Fibroblast of lung (primary cell): Measurements from ENCODE around the gene SH3BP4. TPM values are rescaled to one million over a fixed set of nuclear protein-coding genes. Genes with fewer than 3 reads are reported as not detected.

Experiments
- DNase-seq, 2 donors: peaks; one replicate each; pipeline versions ENCODE4 v3.0.0 to v3.0.0-alpha.2; 2010; ENCODE audit warnings: low read depth in 2 of 2
- H2AFZ ChIP-seq: 2 replicates; pipeline ENCODE4 v1.5.1; 2012; ENCODE audit warnings: low read length, control low read depth, inconsistent platforms
- H3K27ac ChIP-seq: 2 replicates; pipeline ENCODE4 v1.5.1; 2011; ENCODE audit warnings: low read length, control low read depth; ENCODE audit not compliant: insufficient read depth
- H3K27me3 ChIP-seq: 2 replicates; pipeline ENCODE4 v1.5.1; 2011; ENCODE audit warnings: mild to moderate bottlenecking, low read length; ENCODE audit not compliant: control insufficient read depth, insufficient read depth
- H3K36me3 ChIP-seq: 2 replicates; pipeline ENCODE4 v1.5.1; 2011; ENCODE audit warnings: low read length; ENCODE audit not compliant: control insufficient read depth, insufficient read depth
- H3K4me1 ChIP-seq: 2 replicates; pipeline ENCODE4 v1.5.1; 2011; ENCODE audit warnings: low read length; ENCODE audit not compliant: control insufficient read depth, insufficient read depth; ENCODE audit errors: extremely low read depth
- H3K4me2 ChIP-seq: 2 replicates; pipeline ENCODE4 v1.5.1; 2011; ENCODE audit warnings: low read length, control low read depth; ENCODE audit not compliant: insufficient read depth; ENCODE audit errors: extremely low read depth
- H3K4me3 ChIP-seq, 4 experiments: fragments of 200-600 bp in 1 of 4; sonication (generic) in 1 of 4; replicated peaks in 1 of 4; 2 replicates each; pipeline ENCODE4 v1.5.1; 2011 to 2016; ENCODE audit warnings: low read length in 4 of 4, low read depth in 3 of 4, mild to moderate bottlenecking in 3 of 4, control low read depth in 2 of 4, inconsistent platforms in 1 of 4, mixed read lengths in 1 of 4; ENCODE audit not compliant: insufficient read depth in 1 of 4; ENCODE audit errors: control extremely low read depth in 1 of 4
- H3K79me2 ChIP-seq: 2 replicates; pipeline ENCODE4 v1.5.1; 2012; ENCODE audit warnings: mild to moderate bottlenecking, low read length, inconsistent platforms; ENCODE audit not compliant: control insufficient read depth, insufficient read depth
- H3K9ac ChIP-seq: 2 replicates; pipeline ENCODE4 v1.5.1; 2011; ENCODE audit warnings: mild to moderate bottlenecking, low read length, control low read depth; ENCODE audit not compliant: insufficient read depth
- H3K9me3 ChIP-seq: 2 replicates; pipeline ENCODE4 v1.5.1; 2012; ENCODE audit warnings: low read depth, low read length; ENCODE audit not compliant: control insufficient read depth, insufficient read depth
- H4K20me1 ChIP-seq: 2 replicates; pipeline ENCODE4 v1.5.1; 2011; ENCODE audit warnings: low read length; ENCODE audit not compliant: control insufficient read depth, insufficient read depth; ENCODE audit errors: extremely low read depth
- EZH2 ChIP-seq: IDR thresholded peaks from 2 replicates; pipeline ENCODE4 v1.5.1; 2012; ENCODE audit warnings: low read length, control low read depth, mild to moderate bottlenecking; ENCODE audit errors: missing control alignments
- polyA plus RNA-seq, 2 donors: library from polyadenylated mRNA; depleted of rRNA in 1 of 2; stranded (reverse) in 1 of 2; unstranded in 1 of 2; fragments of >200 nt; gene quantifications; 2 replicates each; pipeline ENCODE4 v1.2.1, GENCODE V29; 2011 to 2012; ENCODE audit warnings: missing spikeins in 1 of 2
- total RNA-seq: library from RNA; depleted of rRNA; stranded (reverse); fragments of >200 nt; gene quantifications from 2 replicates; pipeline ENCODE4 v1.2.1, GENCODE V29; 2014
- TF ChIP-seq, protein P1 (sequence below), 2 donors: IDR thresholded peaks in 1 of 2; conservative IDR thresholded peaks in 1 of 2; 1 replicate in 1 of 2; 2 replicates in 1 of 2; pipeline ENCODE4 v1.5.1; 2011 to 2012; ENCODE audit warnings: low read length in 2 of 2, control low read depth in 1 of 2, inconsistent platforms in 1 of 2, low read depth in 1 of 2, mild to moderate bottlenecking in 1 of 2

The SH3BP4 gene
- total and polyA plus RNA-seq, 2 donors (not counting 1 experiment from before 2014, with no cell fraction given), result 74.8 to 86.6 TPM

DNA sequence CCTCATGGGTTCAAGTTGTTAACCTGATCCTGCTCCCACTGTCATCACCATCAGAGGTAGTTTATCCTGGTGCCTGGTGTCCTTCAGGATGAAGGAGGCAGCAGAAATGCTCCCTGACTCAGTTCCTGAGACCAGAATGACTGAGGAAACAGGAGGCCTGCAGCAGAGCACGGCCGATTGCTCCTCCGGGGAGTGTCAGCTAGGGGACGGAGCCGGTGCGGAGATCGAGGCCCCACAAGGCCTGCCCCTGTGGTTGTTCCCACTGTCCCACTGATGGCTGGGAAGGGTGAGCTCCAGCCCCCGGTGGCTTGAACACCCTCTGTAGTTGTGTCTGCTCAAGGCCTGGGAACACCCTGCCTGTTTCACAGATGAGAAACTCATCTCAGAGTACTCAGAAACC is 45.6 kb downstream of the SH3BP4 start:
- Histone ChIP-seq H3K79me2 (peaks cover 96% of the 10 kb centered on the region), H3K27ac (no peak overlapping the region), H3K36me3 (peaks cover 38% of the 10 kb centered on the region), H2AFZ (no peak overlapping the region), H3K9ac (no peak overlapping the region), H3K9me3 (no peaks in the 10 kb centered on the region), H3K4me1 (peaks cover 11% of the 10 kb centered on the region), H3K4me3 (no peak overlapping the region), H3K4me2 (no peak overlapping the region), H3K27me3 (no peaks in the 10 kb centered on the region), H4K20me1 (peaks cover 3% of the 10 kb centered on the region)
- DNase-seq, result no peak
- TF ChIP-seq EZH2, result no peak
- TF ChIP-seq, protein P1, sequence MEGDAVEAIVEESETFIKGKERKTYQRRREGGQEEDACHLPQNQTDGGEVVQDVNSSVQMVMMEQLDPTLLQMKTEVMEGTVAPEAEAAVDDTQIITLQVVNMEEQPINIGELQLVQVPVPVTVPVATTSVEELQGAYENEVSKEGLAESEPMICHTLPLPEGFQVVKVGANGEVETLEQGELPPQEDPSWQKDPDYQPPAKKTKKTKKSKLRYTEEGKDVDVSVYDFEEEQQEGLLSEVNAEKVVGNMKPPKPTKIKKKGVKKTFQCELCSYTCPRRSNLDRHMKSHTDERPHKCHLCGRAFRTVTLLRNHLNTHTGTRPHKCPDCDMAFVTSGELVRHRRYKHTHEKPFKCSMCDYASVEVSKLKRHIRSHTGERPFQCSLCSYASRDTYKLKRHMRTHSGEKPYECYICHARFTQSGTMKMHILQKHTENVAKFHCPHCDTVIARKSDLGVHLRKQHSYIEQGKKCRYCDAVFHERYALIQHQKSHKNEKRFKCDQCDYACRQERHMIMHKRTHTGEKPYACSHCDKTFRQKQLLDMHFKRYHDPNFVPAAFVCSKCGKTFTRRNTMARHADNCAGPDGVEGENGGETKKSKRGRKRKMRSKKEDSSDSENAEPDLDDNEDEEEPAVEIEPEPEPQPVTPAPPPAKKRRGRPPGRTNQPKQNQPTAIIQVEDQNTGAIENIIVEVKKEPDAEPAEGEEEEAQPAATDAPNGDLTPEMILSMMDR (conservative IDR thresholded peaks at IDR 0.05 in 1 of 2, IDR thresholded peaks at IDR 0.05 in 1 of 2; ENCODE audit: low read depth in 1 of 2, low read length in 2 of 2), result no peak

DNA sequence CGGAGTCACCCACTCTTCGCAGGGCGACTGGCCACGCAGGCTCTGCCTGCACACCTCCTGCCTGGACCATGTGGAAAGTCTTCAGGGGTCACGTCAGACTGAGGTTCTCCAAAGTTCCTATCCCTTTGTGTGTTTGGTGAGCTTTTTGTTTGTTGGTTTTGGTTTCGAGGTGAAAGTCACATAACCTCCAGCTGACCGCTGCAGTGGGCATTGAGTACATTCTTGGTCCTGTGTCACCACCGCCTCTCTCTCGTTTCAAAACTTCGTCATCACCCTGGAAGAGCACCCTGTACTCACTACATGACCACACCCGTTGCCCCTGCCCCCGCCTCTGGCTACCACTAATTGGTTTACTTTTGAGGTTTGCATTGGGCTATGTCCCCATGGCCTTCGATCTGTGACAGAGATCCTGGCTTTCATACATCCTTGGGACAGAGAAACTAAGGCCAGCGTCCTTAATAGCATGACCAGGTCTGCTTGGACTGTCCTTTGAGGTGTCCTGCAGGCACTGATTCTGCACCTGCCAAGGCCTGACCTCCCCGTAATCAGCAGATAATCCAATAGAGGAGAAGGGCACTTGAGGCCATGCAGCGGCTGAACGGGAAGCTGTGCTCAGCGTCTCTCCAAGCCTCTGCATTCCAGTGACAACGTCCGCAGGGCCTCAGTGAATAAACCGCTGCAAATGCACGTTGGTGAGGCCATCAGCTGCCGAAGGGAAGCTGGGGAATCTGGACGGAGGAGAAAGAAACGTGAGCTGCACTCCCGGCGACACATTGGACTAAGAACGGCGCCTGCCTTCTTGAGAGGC is 46.8 kb downstream of the SH3BP4 start:
- Histone ChIP-seq H4K20me1 (peaks cover 3% of the 10 kb centered on the region), H3K79me2 (peaks cover 96% of the 10 kb centered on the region), H3K27ac (no peak overlapping the region), H3K4me2 (no peak overlapping the region), H3K9me3 (no peaks in the 10 kb centered on the region), H3K36me3 (peaks cover 34% of the 10 kb centered on the region), H3K4me1 (peaks cover 11% of the 10 kb centered on the region), H3K27me3 (no peaks in the 10 kb centered on the region), H3K4me3 (no peak overlapping the region), H2AFZ (no peak overlapping the region), H3K9ac (no peak overlapping the region)
- peak; percentile 40 to 92 for DNase-seq
- TF ChIP-seq, protein P1 (conservative IDR thresholded peaks at IDR 0.05 in 1 of 2, IDR thresholded peaks at IDR 0.05 in 1 of 2; ENCODE audit: low read depth in 1 of 2, low read length in 2 of 2), result no peak
- no peak for TF ChIP-seq EZH2

DNA sequence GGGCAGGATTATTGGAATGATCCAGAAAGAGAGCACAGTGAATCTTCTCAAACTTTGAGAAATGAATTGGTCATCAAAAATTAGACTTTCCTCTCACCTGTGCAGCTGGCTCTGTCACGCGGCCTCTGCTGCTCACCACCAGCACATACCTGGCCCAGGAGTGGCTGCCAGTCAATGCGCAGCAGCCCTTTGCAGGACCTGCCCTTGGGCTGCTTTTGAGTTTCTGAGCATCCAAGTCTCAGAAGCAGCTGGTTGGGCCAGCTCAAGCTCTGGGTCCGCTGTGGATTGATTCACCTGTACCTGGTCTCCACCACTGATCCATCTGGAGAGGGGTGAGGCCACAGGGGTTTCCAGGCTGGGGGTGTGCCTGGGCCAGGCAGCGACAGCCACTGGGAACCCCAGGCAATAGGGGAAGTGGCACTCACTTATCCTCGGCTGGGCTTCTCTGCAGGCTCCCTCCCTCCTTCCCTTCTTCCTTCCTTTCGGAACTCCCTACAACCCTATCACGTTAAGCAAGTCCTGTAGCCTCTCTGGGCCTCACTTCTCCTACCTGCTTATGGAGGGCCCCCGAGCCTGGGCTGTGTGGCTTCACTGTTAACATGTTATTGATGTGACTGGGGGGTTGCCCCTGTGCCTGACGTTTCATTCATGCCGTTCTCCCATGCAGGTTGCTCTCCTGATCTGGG is 48.1 kb downstream of the SH3BP4 start:
- Histone ChIP-seq H3K4me2 (no peak overlapping the region), H4K20me1 (no peaks in the 10 kb centered on the region), H3K9ac (no peak overlapping the region), H3K79me2 (peaks cover 96% of the 10 kb centered on the region), H2AFZ (no peak overlapping the region), H3K36me3 (peaks cover 36% of the 10 kb centered on the region), H3K4me3 (no peak overlapping the region), H3K27me3 (no peaks in the 10 kb centered on the region), H3K4me1 (peaks cover 8% of the 10 kb centered on the region), H3K9me3 (no peaks in the 10 kb centered on the region), H3K27ac (no peak overlapping the region)
- TF ChIP-seq, protein P1 (conservative IDR thresholded peaks at IDR 0.05 in 1 of 2, IDR thresholded peaks at IDR 0.05 in 1 of 2; ENCODE audit: low read depth in 1 of 2, low read length in 2 of 2), result no peak
- no peak for TF ChIP-seq EZH2
- no peak for DNase-seq
